H1 (cell line): ENCODE measurements around the gene DRAXIN. TPM values are rescaled to one million over a fixed set of nuclear protein-coding genes. Genes with fewer than 3 reads are reported as not detected.

Source experiments
- CTCF ChIP-seq, 3 experiments: IDR thresholded peaks; 1 replicate in 2 of 3; 2 replicates in 1 of 3; pipeline versions ENCODE4 v1.5.1 to v1.6.1; 2011; ENCODE audit warnings: low read length in 3 of 3, mild to moderate bottlenecking in 3 of 3, inconsistent platforms in 2 of 3, low read depth in 1 of 3, moderate library complexity in 1 of 3; ENCODE audit not compliant: insufficient read depth in 1 of 3; ENCODE audit errors: control extremely low read depth in 1 of 3
- KDM4A ChIP-seq: IDR thresholded peaks from one replicate; pipeline ENCODE4 v1.7.1; 2012; ENCODE audit warnings: low read depth, mild to moderate bottlenecking, moderate library complexity, low read length, inconsistent platforms; ENCODE audit not compliant: severe bottlenecking
- MAFK ChIP-seq: IDR thresholded peaks from 2 replicates; pipeline ENCODE4 v1.6.1; 2012; ENCODE audit warnings: low read depth, mild to moderate bottlenecking, improper control_type of control experiment, low read length
- RAD21 ChIP-seq, 2 experiments: IDR thresholded peaks in 1 of 2; conservative IDR thresholded peaks in 1 of 2; 2 replicates each; pipeline ENCODE4 v1.6.1; 2011; ENCODE audit warnings: low read depth in 2 of 2, low read length in 2 of 2, improper control_type of control experiment in 1 of 2, inconsistent platforms in 1 of 2, mild to moderate bottlenecking in 1 of 2, moderate library complexity in 1 of 2
- RXRA ChIP-seq: IDR thresholded peaks from 2 replicates; pipeline ENCODE4 v1.6.1; 2011; ENCODE audit warnings: low read depth, mild to moderate bottlenecking, low read length, moderate library complexity; ENCODE audit not compliant: insufficient read depth
- SIX5 ChIP-seq: IDR thresholded peaks from 2 replicates; pipeline ENCODE4 v1.6.1; 2011; ENCODE audit warnings: mild to moderate bottlenecking, low read depth, low read length
- SP2 ChIP-seq: IDR thresholded peaks from 2 replicates; pipeline ENCODE4 v1.6.1; 2012; ENCODE audit warnings: mild to moderate bottlenecking, low read length, inconsistent platforms
- TAF7 ChIP-seq: optimal IDR thresholded peaks from 2 replicates; pipeline ENCODE3; 2011; ENCODE audit warnings: low read depth, mild to moderate bottlenecking, inconsistent platforms, low read length, moderate library complexity, borderline replicate concordance
- TBP ChIP-seq: IDR thresholded peaks from 2 replicates; pipeline ENCODE4 v1.6.1; 2011; ENCODE audit warnings: low read depth, low read length, improper control_type of control experiment
- ZNF274 ChIP-seq: IDR thresholded peaks from 2 replicates; pipeline ENCODE4 v1.7.0; 2012; ENCODE audit warnings: low read length, borderline replicate concordance; ENCODE audit errors: extremely low read depth
- polyA plus RNA-seq, 7 experiments: library from polyadenylated mRNA; depleted of rRNA in 3 of 7; stranded (reverse) in 5 of 7; unstranded in 2 of 7; fragments of >200 nt in 5 of 7; fragments of 200-250 nt in 2 of 7; gene quantifications; 1 replicate in 5 of 7; 2 replicates in 1 of 7; 4 replicates in 1 of 7; pipeline versions ENCODE4 v1.2.1 to v1.2.3, GENCODE V29; 2011 to 2013; ENCODE audit warnings: missing spikeins in 2 of 7, mixed read lengths in 2 of 7
- total RNA-seq: library from RNA; stranded (reverse); fragmentation: NEBNext Ultra II Directional; extraction: Animal tissue kit (Norgen Biotek cat#: 25700); gene quantifications from 2 replicates; pipeline ENCODE4 v1.2.1, GENCODE V29; 2021
- TF ChIP-seq, protein P1 (sequence below): IDR thresholded peaks from 2 replicates; pipeline ENCODE4 v1.6.1; 2012; ENCODE audit warnings: low read length, inconsistent platforms

The DRAXIN gene
- total and polyA plus RNA-seq, 2 of the 8 experiments (the other 6 are each of a cell fraction or from before 2014, with no cell fraction given): 4.6 to 17.6 TPM

- TF ChIP-seq RAD21 (IDR thresholded peaks at IDR 0.05 in 1 of 2, conservative IDR thresholded peaks at IDR 0.05 in 1 of 2; ENCODE audit: low read depth in 2 of 2, low read length in 2 of 2): no peak
- TF ChIP-seq, protein P1, sequence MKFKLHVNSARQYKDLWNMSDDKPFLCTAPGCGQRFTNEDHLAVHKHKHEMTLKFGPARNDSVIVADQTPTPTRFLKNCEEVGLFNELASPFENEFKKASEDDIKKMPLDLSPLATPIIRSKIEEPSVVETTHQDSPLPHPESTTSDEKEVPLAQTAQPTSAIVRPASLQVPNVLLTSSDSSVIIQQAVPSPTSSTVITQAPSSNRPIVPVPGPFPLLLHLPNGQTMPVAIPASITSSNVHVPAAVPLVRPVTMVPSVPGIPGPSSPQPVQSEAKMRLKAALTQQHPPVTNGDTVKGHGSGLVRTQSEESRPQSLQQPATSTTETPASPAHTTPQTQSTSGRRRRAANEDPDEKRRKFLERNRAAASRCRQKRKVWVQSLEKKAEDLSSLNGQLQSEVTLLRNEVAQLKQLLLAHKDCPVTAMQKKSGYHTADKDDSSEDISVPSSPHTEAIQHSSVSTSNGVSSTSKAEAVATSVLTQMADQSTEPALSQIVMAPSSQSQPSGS: no peak; the same call in 1 of the 2 replicates
- no peak for TF ChIP-seq SIX5
- TF ChIP-seq SP2: no peak
- no peak for TF ChIP-seq CTCF (IDR thresholded peaks at IDR 0.05; ENCODE audit: control extremely low read depth in 1 of 3, insufficient read depth in 1 of 3, low read depth in 1 of 3, low read length in 3 of 3)
- TF ChIP-seq MAFK: no peak
- TF ChIP-seq TBP: no peak; the same call in 1 of the 2 replicates
- no peak for TF ChIP-seq RXRA
- TF ChIP-seq ZNF274: no peak
- TF ChIP-seq KDM4A: peak; percentile 26
- TF ChIP-seq TAF7: peak; percentile 61
Measured at GRCh38 chr1:11691302-11691914, at the start of gene DRAXIN (continued).
